ENCODE results near the gene MEGF11.

Gene MEGF11

GRCh38 chr15:65985387-65985786 lies 268.2 kb downstream of the MEGF11 start:
- peaks cover 34% of the 10 kb centered on the region for H3K27me3 ChIP-seq (ENCODE audit: insufficient read depth, poor library complexity, severe bottlenecking)
- TF ChIP-seq SPI1 (IDR thresholded peaks at IDR 0.05; ENCODE audit: borderline replicate concordance, low read depth): no peak
- no peak for TF ChIP-seq REST (IDR thresholded peaks at IDR 0.05; ENCODE audit: insufficient replicate concordance, low read depth)
- no peak for TF ChIP-seq CTCF (IDR thresholded peaks at IDR 0.05; ENCODE audit: insufficient read depth, low read length)
- TF ChIP-seq POLR2AphosphoS5 (IDR thresholded peaks at IDR 0.05; ENCODE audit: low read depth): no peak
- TF ChIP-seq GABPA (IDR thresholded peaks at IDR 0.05; ENCODE audit: low read depth): no peak
- no peak overlapping the region for H3K27ac ChIP-seq (replicated peaks)
- no peak for DNase-seq (ENCODE audit: low read depth in 1 of 2, low spot score in 1 of 2)
- no peak overlapping the region for H3K4me3 ChIP-seq (replicated peaks; ENCODE audit: insufficient read depth, low read length)

GRCh38 chr15:65982627-65983322 lies 270.8 kb downstream of the MEGF11 start:
- no peak for DNase-seq (ENCODE audit: low read depth in 1 of 2, low spot score in 1 of 2)
- no peak overlapping the region for H3K4me3 ChIP-seq (replicated peaks; ENCODE audit: insufficient read depth, low read length)

More at GRCh38 chr15:65982627-65983322, 270.8 kb downstream of the MEGF11 start:
- TF ChIP-seq POLR2AphosphoS5 (IDR thresholded peaks at IDR 0.05; ENCODE audit: low read depth) (no peak), CTCF (IDR thresholded peaks at IDR 0.05; ENCODE audit: insufficient read depth, low read length) (no peak), SPI1 (IDR thresholded peaks at IDR 0.05; ENCODE audit: borderline replicate concordance, low read depth) (no peak), GABPA (IDR thresholded peaks at IDR 0.05; ENCODE audit: low read depth) (no peak), REST (IDR thresholded peaks at IDR 0.05; ENCODE audit: insufficient replicate concordance, low read depth) (no peak)
- Histone ChIP-seq H3K27me3 (ENCODE audit: insufficient read depth, poor library complexity, severe bottlenecking) (peaks cover 34% of the 10 kb centered on the region), H3K27ac (replicated peaks) (no peak overlapping the region)
